GM04503 (cell line): Measurements from ENCODE around the gene TRIM41.
"Not testable (repeated sequence)": the region's sequence is repeated elsewhere in the genome, so short reads cannot be mapped to it uniquely, and the experiment has no call there.

Experiments
- DNase-seq: peaks from one replicate; pipeline ENCODE4 v3.0.0-alpha.2; 2012; ENCODE audit warnings: low read depth

Gene TRIM41

GRCh38 chr5:181255836-181256578 lies 32.9 kb downstream of the TRIM41 start:
- no peak for DNase-seq

GRCh38 chr5:181258576-181258975 lies 35.5 kb downstream of the TRIM41 start:
- DNase-seq, result no peak

- no peak for DNase-seq
Observed at GRCh38 chr5:181259283-181259682, 36.2 kb downstream of the TRIM41 start.

- no peak for DNase-seq
Observed at GRCh38 chr5:181259974-181260719, 37.1 kb downstream of the TRIM41 start.

GRCh38 chr5:181260720-181261319 lies 37.7 kb downstream of the TRIM41 start, which contains the start of gene TRIM52:
TSS of gene TRIM52 (minus strand) at chr5:181261143. CDS start at chr5:181260813, 330 bp downstream.
- no peak for DNase-seq

- DNase-seq, result no peak
Observed at GRCh38 chr5:181261320-181262049, 38.4 kb downstream of the TRIM41 start.

GRCh38 chr5:181263633-181264032 lies 40.6 kb downstream of the TRIM41 start:
- no peak for DNase-seq

- DNase-seq, result no peak
Observed at GRCh38 chr5:181265092-181265671, 42.1 kb downstream of the TRIM41 start.

- DNase-seq, result not testable (repeated sequence)
Observed at GRCh38 chr5:181267291-181267904, 44.3 kb downstream of the TRIM41 start.

GRCh38 chr5:181267907-181268306 lies 44.8 kb downstream of the TRIM41 start:
- not testable (repeated sequence) for DNase-seq

- DNase-seq, result no peak
Observed at GRCh38 chr5:181271081-181271480, 48.0 kb downstream of the TRIM41 start.

- DNase-seq, result not testable (repeated sequence)
Observed at GRCh38 chr5:181273433-181273744, 50.3 kb downstream of the TRIM41 start.

GRCh38 chr5:181280251-181280762 lies 57.2 kb downstream of the TRIM41 start:
- no peak for DNase-seq

- no peak for DNase-seq
Observed at GRCh38 chr5:181281077-181281983, 58.2 kb downstream of the TRIM41 start.

- DNase-seq, result no peak
Observed at GRCh38 chr5:181281984-181282316, 58.9 kb downstream of the TRIM41 start.

- DNase-seq, result not testable (repeated sequence)
Observed at GRCh38 chr5:181282415-181282814, 59.3 kb downstream of the TRIM41 start.

- no peak for DNase-seq
Observed at GRCh38 chr5:181282874-181283273, 59.8 kb downstream of the TRIM41 start.

GRCh38 chr5:181283347-181283746 lies 60.3 kb downstream of the TRIM41 start:
- no peak for DNase-seq

- DNase-seq, result not testable (repeated sequence)
Observed at GRCh38 chr5:181283841-181284755, 61.0 kb downstream of the TRIM41 start.
